GM18499 (cell line): ENCODE measurements around the gene IFNAR1.
"Not testable (repeated sequence)": the region's sequence is repeated elsewhere in the genome, so short reads cannot be mapped to it uniquely, and the experiment has no call there.

Experiments
- ATAC-seq: cut with Tn5 transposase; IDR thresholded peaks from one replicate; pipeline ENCODE4 v1.9.1; 2021; ENCODE audit warnings: moderate number of reproducible peaks; ENCODE audit not compliant: insufficient read depth, unreplicated experiment

IFNAR1 gene

DNA sequence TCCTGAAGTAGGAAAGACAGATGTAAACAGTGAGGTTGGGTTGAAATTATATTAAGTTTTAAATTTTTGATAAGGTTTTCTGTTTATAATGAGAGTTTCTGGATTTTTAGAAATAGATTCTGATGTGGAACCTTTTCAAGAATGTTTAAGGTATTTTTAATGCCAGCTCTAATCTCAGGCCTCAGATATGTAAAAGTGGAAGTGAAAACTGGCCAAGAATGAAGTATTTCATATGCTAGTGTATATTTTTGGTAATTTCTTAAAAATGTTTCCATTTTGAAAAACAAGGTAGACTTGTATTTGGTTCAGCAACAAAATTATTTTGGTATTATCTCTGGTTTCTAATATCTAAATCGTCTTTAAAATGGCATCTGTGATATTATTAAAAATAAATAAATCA, 14.4 kb downstream of the IFNAR1 start:
- no peak for ATAC-seq

GRCh38 chr21:33339918-33340317, 15.1 kb downstream of the IFNAR1 start:
- ATAC-seq, result no peak

DNA sequence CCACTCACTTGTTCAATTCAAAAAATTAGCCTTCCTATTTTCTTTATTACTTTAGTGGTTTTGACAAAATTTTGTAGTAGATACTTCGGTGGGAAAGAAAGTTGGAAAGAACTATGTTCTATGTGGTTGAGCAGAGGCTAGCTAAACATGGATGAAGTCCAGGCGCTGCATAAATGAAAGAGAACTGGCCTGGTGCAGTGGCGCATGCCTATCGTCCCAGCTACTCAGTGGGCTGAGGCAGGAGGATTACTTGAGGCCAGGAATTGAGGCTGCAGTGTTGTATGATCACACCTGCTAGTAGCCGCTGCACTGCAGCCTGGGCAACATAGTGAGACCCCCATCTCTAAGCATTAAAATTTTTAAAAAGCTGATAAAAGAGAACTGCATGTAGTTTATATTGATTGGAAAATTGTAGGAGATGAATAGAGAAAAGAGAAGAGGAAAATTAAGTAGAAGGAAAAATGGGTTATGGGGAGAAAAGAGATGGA, 21.0 kb downstream of the IFNAR1 start:
- no peak for ATAC-seq

GRCh38 chr21:33348706-33349105, 23.9 kb downstream of the IFNAR1 start:
- no peak for ATAC-seq

DNA sequence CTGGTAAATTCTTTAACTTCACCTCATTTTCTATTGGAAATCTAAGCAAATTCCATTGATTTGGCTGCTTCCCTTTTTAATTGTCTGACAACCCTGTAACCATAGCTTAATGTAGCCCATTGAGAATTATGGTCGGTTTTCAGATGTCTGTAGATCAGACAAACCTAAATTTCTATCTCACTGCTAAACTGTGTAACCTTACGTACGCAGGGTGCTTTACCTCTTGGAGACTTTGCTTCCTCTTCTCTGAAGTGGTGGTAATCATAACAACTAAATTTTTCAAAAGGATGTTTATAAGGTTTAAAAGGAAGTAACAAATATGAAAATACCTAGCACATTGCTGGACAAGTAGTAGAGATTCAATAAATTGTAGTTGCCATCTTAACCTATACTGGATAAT, 25.9 kb downstream of the IFNAR1 start:
- ATAC-seq, result no peak

DNA sequence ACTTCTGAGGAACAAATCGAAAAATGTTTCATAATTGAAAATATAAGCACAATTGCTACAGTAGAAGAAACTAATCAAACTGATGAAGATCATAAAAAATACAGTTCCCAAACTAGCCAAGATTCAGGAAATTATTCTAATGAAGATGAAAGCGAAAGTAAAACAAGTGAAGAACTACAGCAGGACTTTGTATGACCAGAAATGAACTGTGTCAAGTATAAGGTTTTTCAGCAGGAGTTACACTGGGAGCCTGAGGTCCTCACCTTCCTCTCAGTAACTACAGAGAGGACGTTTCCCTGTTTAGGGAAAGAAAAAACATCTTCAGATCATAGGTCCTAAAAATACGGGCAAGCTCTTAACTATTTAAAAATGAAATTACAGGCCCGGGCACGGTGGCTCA, 30.6 kb downstream of the IFNAR1 start:
- no peak for ATAC-seq

DNA sequence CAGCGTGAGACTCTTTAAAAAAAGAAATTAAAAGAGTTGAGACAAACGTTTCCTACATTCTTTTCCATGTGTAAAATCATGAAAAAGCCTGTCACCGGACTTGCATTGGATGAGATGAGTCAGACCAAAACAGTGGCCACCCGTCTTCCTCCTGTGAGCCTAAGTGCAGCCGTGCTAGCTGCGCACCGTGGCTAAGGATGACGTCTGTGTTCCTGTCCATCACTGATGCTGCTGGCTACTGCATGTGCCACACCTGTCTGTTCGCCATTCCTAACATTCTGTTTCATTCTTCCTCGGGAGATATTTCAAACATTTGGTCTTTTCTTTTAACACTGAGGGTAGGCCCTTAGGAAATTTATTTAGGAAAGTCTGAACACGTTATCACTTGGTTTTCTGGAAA, 31.2 kb downstream of the IFNAR1 start:
- ATAC-seq, result no peak

DNA sequence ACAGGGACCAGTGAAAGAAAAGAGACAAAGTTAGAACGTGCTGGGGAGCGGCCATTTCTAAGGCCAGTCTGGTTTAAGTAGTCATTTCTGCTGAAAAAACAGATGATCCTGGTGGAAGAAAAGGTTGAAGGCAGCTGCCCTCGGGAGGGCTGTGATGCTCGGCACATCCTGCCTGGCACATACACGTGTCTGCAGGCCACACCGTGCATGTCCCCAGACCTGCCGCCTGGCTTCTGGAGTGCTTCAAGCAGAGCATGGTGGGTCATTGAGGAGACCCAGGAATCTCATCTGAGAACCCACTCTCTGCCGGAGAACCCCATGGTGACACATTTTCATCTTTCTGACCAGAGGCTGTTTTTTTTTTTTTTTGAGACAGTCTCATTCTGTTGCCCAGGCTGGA, 32.4 kb downstream of the IFNAR1 start:
- ATAC-seq, result no peak

DNA sequence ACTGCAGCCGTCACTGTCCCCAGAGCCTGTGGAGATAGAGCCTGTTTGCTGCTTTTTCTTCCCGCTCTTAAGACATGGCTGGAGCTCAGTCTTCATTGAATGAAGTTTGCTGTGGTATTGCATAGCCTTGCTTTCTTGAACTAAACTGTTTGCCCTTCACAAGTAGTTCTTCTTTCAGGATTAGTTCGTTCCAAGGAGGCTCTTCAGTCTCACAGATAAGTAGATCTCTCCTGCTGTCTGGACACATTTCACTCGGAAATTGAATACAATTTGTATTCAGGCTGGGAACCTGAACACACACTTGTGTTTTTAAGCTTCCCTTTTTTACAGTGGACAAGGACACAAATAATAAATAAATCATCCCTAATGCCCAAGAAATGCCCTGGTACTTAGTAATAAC, 34.7 kb downstream of the IFNAR1 start:
- ATAC-seq, result no peak

- no peak for ATAC-seq
These were observed 35.5 kb downstream of the IFNAR1 start for GRCh38 chr21:33360281-33360680.

DNA sequence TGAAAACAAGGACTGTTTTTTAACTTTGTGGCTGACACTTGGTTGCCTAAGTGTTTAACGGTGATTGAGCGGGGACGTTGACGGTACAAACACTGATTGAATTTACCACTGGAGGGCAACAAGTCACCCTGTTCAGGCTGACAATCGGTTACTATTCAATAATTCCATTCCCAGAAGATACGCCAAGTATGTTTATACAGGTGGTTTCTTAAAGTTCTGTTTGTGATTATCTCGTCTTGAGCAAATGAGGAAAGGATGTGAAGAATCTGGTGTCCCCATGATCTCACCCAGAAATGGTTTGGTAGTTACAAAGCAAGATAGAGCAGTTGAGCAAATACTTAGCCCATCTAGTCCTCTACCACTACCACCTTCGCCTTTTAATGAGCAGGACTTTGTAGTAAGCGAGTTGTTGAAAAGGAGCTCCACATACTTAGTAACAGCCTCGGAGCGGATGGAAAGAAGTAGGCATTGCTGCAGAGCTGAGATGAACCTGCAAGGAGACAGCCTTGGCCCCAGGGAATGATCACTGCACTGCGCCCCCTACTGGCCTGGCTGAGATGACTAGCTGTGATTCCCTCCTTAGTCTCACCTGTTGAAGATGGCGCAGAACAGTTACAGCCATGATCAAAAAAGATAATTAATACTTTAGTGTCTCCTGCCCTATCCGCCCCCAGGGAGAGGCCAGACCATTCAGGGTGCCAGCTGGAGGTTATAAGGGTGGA, 36.3 kb downstream of the IFNAR1 start:
- no peak for ATAC-seq

DNA sequence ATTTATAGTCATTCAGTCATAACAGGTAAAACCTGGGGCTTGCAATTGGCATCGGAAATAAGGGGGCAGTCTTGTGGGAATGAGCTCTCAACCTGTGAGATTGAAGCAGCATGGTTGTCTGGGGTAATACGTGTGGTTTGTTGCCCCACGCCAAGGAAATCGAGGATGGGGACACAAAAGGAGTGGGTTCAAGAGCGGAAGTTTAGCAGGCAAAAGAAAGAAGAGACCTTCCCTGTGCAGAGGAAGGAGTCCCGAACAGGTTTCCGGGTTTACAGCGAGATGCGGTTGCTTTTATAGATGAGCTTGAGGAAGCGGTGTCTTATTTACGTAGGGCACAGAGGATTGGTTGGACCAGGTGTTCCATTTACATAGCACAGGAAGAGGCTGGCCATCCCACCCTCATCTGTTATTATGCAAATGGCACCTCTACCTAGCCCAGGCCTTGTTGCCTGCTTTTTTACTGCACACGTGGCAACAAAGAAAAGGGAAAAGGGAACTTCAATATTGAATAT, 37.3 kb downstream of the IFNAR1 start:
- no peak for ATAC-seq

DNA sequence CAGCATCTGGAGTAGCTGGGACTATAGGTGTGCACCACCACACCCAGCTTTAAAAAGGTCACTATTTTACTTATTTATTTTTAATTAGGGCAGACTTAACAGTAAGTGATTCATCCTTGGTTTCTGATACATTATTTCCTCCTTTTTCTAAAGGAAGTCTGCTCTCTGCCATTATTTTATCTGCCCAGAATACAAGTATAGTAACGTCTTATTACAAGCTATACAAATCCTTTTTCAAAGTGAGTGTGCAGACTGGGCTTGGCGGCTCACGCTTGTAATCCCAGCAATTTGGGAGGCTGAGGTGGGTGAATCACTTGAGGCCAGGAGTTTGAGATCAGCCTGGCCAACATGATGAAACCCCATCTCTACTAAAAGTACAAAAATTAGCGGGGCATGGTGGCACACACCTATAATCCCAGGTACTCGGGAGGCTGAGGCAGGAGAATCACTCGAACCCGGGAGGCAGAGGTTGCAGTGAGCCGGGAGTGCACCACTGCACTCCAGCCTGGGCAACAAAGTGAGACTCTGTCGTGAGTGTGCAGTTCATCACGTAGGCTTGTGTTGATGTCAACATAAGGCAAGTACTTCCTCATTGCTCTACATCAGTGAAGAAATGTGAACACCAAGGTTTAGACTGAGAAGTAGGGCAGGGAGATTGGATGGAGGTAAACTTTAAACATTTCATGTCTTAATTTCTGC, 39.3 kb downstream of the IFNAR1 start:
- not testable (repeated sequence) for ATAC-seq

GRCh38 chr21:33364830-33365229, 40.1 kb downstream of the IFNAR1 start:
- ATAC-seq, result no peak

- no peak for ATAC-seq
These were observed 42.7 kb downstream of the IFNAR1 start for GRCh38 chr21:33367309-33367973.

GRCh38 chr21:33368124-33368523, 43.4 kb downstream of the IFNAR1 start:
- ATAC-seq, result no peak

DNA sequence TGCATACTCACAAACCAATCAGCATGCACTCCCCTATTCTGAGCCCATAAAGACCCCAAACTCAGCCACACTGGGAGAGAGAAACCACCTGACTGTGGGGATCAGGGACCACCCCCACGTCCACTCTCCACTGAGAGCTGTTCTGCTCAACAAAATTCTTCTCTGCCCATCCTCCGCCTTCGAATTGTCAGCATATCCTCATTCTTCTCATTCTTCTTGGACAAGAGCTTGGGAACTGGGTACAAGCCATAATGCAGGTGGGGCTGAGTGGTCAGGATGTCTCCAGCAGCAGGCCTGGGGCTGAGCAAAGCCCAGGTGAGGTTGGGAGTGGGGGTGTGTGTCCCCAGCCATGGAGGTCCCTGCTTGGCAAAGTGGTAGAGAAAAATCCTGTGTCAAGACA, 43.8 kb downstream of the IFNAR1 start:
- ATAC-seq, result no peak

DNA sequence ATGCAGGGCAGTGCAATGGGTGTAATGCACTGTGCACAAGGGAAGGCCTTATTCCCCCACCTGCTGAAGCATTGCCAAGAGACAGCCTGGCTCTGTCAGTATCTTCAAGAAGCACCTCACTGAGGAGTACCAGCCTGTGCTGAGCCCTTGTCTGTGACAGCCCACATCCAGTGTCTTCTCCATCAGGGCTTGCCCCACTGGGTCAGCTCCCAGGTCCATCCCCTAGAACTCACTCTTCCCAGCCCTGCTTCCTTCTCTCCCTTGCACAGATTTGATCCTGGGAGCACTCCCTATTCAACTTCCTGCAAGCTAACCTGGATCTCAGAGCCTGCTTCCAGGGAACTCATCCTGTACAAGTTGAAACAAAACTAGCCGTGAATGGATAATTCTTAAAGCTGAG, 44.8 kb downstream of the IFNAR1 start:
- ATAC-seq, result no peak

DNA sequence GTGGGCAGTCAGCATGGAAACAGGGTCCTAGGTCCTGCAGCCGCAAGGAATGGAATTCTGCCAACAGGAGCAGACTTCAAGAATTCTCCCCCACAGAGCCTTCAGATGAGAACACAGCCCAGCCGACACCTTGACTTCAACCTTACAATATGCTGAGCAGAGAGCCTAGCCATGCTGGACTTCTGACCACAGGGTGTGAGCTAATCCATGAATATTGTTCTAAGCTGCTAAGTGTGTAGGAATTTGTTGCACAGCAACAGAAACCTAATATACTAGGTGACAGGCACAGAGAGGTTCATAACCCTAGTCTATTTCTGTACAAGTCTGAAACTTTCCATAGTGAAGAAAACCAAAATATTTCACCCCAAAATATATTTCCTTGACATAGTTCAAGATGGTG, 45.5 kb downstream of the IFNAR1 start:
- ATAC-seq, result no peak

- ATAC-seq, result no peak
These were observed 46.6 kb downstream of the IFNAR1 start for GRCh38 chr21:33371366-33371765.

- ATAC-seq, result no peak
These were observed 47.8 kb downstream of the IFNAR1 start for GRCh38 chr21:33372582-33372981.
